HG03354 (cell line): ENCODE measurements around the gene EPHA6.
A peak's percentile ranks its signal among the peaks of the same experiment; 100 is the strongest.

Experiments used
- ATAC-seq: cut with Tn5 transposase; IDR thresholded peaks from one replicate; pipeline ENCODE4 v1.9.1; 2021; ENCODE audit warnings: mild to moderate bottlenecking; ENCODE audit not compliant: unreplicated experiment, poor library complexity, severe bottlenecking

EPHA6 gene

DNA sequence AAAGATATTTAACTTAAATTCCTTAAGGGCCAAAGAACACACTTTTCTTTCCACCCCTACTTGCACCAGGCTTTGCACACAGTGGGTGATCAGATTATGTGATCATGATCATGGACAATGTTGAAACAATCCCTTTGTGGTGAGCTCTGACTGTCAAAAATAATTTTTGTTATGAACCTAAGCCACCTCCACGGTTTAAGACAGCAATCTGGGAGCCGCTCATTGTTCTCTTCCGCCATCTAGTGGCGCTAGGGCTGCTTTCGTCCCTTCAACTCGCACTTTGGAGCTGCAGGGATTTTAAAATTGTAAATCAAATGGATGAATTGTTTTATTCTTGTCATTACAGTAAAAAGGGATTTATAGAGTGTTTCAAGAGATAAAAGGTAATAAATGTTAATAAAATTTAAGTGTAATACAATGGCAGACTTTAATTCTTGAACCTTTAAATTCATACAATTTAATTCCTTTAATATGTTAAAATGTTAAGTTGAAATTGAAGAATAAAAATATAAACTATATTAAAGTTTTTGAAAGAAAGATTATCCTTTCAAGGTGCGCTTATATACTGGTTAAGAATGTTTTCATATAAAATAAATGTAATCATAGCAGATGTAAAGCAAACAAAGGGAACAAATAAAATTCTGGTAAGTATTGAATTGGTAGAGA lies 904.9 kb downstream of the EPHA6 start:
- ATAC-seq, result peak; percentile 97

DNA sequence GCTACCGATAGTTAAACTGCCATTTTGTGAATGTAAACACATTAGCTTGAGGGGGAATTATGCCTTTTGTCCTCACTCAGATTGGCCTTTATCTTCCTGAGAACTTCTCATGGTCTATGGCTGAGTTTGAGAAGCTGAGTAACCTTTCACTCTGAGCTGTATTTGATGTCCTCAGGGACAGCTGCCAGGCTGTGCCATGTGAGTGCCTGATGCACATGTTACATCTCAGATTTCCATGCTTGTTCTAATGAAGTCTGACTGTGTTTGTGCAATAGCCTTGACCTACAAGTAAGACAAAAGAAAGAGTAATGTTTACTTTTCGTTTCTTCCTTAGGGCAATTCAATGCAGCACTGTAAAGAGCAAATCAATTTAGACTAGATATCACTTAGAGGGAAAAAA lies 906.0 kb downstream of the EPHA6 start:
- no peak for ATAC-seq

DNA sequence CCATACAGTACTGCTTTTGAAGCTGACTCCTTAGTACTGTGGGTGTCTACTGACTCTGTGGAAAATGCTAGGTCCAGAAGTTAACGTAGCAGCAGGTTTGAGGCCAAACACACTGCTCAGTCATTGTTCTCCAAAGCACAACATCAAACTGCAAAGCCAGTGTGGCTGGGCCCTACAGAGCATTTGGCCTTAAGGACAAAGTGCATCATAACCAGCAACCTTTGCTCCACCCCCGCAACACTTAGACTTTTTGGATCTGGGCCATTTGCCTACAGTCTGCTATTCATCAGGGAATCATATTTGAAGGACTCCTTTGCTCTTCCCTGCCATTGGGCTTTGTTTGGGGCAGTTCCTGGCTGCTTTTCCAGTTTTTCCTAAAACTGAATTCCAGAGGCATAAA lies 907.1 kb downstream of the EPHA6 start:
- ATAC-seq, result no peak

DNA sequence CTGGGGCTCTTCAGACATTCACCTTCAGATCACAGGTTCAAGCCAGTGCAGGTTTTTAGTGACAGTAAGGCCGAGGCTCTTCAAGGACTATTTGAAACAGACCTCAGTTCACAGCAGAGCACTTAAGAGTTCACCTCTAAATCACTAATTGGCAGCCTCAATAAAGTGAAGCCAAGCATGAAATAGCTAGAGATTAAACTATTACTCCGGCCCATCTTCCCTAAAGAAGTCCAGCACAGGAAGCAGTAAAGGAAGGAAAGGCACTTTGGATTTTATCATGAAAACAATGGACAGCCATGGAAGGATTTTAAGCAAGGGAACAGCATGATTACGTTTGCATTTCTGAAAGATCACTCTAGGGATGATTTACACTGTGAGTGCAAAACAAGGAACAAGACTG lies 922.5 kb downstream of the EPHA6 start:
- no peak for ATAC-seq

DNA sequence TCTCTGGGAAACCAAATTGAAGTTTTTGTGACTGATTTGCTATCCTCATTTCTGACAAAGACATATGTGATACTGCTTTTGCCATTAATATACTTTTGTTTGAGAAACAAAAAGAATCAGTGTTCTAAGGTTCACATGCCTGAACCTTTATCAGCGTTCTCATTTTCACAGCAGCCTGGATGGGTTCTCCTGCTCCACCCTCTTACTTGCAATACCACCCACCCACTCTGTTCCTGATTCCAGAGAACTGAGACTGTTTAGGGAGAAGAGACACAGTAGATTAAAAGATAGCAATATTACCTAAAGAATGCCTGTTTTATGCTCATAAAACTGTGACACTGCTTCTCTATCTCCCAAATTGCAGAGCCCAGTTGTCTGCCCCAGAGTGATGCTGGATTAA lies 924.4 kb downstream of the EPHA6 start:
- ATAC-seq, result no peak

DNA sequence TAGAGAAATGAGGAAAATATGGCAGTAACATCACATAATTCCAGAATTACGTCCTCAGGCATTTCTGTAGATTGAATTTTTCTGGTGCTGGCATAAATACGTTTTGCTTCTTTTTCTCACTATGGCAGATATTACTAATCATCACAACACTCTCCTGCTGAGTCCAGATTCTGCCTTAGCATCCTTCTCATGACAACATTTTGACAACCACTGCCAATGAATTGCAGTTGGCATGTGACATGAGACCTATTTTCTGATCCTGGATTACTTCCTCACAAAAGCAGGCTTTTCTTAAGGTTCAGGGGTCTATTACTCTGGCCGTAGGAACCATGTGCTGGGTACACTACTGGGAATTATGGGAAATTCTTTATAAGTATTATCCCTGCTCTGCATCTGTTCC lies 927.6 kb downstream of the EPHA6 start:
- ATAC-seq, result no peak

DNA sequence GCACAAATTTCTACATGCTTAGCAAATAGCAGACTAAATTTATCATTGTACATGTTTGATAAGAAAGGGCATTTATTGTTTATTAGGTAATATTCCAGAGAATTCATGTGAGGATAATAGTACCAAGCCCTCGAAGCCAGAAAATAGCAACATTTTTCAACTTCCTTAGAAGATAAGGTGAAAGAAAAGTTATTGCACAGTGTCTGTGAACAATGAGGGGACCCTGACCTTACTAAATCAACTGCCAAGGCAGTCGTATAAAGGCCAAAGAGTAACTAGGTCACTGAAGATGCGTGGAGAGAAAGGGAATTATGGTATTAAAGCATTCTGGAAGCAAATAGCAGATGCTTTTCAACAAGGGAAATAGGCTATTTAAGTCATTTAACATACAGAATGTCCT lies 929.9 kb downstream of the EPHA6 start:
- no peak for ATAC-seq

DNA sequence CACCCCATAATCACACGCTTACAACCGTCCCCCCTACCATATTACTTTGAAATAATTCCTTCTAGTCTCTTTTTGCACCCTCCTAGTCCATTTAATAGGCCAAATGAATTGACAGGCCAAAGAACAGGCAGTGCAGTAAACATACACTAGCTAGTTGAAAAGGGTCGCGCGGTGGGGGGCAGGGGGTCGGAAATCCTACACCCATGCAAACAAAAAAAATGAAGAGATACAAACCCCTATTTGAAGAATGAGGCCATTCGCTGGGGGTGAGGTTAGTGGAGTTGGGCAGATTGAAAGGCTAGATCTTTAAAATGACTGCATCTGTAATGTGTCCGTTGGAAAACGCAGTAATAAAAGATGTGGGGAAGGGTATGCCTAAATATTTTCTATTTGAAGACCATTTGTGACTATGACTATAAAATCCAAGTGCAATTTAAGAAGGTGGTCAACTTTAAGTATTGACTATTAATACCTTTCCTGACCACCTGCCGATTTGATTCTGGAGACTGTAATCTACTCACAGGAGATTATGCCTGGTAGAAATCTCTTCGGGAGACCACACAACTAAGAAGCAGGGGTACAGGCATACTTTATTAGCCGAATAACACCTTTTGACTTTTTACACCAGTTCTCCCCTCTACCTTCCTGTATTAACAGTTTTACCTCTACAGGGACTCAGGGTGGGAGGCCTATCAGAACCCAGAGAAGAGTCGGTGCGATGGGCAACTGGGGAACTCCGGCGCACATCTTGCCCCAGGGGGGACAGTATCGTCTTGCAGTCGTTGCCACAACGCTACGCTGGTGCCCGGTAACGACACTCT lies 949.4 kb downstream of the EPHA6 start:
- peak; percentile 56 for ATAC-seq

DNA sequence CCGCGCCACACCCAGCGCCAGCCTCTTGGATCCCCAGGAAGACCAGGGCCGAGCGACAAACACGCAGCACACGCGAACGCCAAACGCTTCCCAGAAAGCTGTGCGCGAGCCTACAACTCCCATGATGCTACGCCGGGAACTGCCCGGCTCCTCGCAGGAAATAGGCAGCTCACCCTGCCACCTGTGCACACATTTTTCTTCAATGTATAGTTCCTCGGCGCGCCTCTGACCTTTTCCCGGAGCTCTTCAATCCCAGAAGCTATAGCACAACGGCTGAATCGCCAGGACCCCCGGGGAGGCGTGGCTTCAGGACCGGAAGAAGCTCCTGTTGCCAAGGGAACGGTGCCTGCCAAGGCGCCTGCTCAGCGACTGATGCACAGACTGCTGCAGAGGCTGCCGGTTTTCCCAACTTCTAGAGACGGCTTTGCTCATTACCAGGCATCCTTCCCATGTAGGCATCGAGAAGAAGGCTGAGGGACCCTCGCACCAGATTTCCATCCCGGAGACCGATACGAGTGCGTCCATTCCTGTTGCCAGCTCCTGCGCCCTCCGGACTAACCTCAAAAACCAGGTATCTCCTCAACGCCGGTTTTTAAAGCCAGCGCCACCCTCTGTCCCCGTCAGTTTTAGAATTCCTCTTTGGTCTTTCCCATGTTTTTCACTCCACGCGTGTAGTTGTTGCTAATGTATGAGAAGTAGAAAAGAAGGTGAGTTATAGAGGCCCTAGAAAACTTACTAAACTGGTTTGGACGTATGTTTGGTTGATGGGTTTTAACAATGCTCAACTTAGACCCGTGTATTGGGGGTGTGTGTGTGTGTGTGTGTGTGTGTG lies 950.2 kb downstream of the EPHA6 start, which contains the start of gene ARL6:
ARL6 (plus strand) TSS at position 352 of the 832 bp plus-strand sequence. CDS start 3,350 bp downstream, outside the sequence.
- ATAC-seq, result peak; percentile 95

DNA sequence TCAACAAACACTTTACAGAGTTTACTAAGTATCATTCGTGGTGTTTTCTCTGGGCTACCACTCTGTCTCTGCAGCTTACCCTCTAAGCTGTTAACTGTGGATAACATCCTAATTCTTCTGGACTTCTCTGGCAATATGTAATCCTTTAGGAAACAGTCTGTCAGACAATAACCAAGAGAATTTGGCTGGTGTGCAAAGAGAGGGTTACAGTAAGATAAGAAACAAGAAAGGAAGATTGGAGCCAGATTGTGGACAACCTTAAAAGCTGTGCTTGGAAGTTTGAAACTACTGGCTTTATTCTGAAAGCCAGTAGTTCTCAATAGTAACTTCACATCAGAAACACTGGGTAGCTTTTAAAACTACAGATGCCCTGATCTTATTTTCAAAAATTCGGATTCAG lies 950.9 kb downstream of the EPHA6 start:
- ATAC-seq, result no peak

DNA sequence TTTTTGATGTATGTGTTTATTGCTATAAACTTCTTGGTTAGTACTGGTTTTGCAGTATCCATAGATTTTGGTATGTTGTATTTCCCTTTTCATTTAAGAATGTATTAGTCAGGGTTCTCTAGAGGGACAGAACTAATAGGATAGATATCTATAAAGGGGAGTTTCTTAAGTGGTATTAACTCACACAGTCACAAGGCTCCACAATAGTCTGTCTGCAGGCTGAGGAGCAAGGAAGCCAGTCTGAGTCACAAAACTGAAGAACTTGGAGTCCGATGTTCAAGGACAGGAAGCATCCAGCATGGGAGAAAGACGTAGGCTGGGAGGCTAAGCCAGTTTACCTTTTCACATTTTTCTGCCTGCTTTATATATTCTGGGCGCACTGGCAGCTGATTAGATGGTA lies 958.5 kb downstream of the EPHA6 start:
- no peak for ATAC-seq

DNA sequence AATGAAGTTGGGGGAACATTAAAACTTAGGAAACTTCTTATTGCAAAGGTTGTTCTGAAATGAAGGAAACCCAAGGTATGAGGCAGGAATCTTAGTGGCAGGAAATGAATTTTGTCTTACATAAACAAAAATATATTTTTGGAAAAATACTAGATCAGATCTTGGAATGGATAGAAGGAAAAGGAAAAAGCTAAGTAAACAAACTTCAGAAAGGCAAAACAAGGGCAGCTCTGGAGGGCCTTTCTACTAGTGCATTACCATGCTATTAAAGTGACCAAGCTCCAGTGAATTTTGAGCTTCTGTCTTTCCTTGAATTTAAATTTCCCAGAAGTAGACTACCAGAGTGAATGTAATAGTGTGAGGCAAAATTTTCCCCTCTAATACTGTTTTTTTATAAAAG lies 963.8 kb downstream of the EPHA6 start:
- no peak for ATAC-seq

DNA sequence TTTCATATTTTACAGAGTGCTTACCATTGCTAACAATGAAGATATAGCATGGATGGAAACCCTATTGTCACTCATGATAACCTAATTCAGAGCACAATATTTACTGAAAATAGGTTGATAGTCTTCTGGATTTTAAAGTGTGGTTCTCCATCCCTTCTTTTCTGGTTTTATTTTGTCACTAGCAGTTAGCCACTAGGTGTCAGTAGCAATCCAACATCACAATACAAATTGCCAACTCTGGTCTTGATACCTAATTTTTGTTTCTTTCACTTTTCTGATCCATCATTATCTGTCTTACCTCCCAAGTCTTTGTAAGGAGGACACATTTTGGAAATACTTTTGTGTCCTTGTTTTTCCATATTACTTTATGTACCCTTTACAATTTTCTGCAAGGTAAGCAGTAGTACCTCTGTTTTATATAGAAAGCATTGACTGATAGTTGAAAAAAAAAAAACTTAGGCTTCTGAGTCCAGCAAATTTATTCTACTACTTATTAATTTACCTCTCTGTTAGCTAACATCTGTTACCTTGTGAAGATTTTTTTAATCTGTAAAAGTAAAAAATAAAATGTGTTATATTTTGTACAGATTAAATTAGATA lies 979.1 kb downstream of the EPHA6 start:
- ATAC-seq, result peak; percentile 78

DNA sequence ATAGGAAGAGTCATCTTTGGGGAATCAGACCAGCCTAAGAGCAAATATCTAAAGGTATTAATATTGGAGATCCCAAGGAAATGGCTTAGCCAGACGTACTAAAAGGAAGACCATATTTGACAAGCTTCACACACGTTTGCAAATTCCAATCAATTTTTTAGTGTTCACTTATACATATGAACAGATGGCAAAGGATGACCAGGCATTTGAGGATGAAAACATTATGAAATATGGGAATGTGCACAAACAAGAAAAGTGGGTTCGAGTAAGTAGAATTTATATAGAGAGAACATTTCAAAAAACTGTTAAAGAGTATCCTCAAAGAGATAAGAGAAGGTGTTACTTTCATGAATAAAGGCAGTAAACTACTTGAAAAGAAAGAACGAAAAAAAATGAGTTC lies 981.6 kb downstream of the EPHA6 start:
- ATAC-seq, result no peak
